Activated CD8-positive, alpha-beta memory T cell treated with anti-CD3 and anti-CD28 coated beads for 48 hours (primary cell): Measurements from ENCODE around the gene LSM2.
"Not testable (repeated sequence)": the region's sequence is repeated elsewhere in the genome, so short reads cannot be mapped to it uniquely, and the experiment has no call there.

ENCODE experiments used
- DNase-seq, 3 experiments: peaks; one replicate each; pipeline ENCODE4 v3.0.0-alpha.2; 2020; ENCODE audit warnings: low read depth in 2 of 3, low spot score in 2 of 3

The LSM2 gene

DNA sequence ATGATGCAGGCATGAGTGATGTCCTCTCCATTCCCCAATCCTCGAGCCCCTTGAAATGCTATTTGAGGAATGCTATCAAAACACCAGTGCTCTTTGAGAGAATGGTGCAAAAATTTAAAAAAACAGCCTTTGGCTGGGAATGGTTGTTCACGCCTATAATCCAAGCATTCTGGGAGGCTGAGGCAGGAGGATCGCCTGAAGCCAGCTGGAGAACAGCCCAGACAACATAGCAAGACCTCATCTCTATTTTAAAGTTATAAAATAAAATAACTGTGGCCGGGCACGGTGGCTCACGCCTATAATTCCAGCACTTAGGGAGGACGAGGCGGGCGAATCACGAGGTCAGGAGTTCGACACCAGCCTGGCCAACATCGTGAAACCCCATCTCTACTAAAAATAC, 7.0 kb downstream of the LSM2 start:
- DNase-seq = no peak

DNA sequence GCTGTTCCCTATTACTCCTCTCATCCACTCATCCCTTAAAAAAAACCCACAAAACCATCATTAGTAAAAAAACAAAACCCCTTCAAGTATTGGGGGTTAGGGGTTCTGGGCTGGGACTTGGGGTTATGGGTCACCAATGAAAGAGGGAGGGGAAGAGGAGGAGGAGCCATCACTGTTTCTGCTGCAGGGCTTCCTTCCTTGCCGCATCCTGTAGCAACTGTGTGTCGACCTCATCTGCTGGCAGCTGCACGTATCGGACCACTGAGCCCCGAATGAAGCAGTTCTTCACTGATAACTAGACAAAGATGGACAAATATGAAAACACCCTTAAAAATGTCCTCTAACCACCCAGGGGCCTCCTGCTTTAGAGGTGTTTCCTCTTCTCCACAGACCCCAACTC, 9.2 kb downstream of the LSM2 start:
- DNase-seq = no peak

- DNase-seq = no peak
Observed at GRCh38 chr6:31796993-31797385, 9.8 kb downstream of the LSM2 start.

DNA sequence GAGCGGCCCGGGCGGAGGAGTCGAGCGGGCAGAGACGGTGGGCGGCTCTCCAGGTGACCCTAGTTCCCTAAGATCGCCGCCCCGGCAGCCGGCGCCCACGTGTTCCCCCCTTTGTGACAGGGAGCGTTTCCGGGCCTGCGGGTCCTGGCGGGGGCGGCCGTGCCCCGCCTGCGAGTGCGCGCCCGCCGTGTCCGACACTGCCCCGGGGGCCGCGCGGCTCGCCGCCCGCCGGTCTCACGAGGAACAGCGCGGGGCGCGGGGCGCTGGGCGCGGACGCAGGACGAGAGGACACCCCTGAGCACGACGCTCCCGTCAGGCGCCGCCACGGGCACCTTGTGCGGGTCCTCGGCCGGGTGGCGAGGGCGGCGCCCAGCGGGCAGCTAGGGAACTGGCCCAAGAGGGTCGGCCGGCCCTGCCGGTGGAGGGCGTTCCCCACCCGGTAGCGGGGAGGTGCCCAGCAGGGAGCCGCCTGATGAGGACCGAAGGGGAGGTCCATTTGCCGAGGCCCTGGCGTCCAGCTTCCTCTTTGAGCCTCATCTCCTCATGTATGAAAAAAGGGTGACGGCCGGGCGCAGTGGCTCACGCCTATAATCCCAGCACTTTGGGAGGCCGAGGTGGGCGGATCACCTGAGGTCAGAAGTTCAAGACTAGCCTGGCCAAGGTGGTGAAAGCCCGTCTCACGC, 11.0 kb downstream of the LSM2 start, which contains the start of gene VARS1:
Gene VARS1, minus strand, starts transcription at position 137 of the 683 bp plus-strand sequence. CDS start 535 bp downstream, outside the sequence.
- peak; percentile 68 to 74 (median 71) for DNase-seq

- DNase-seq = no peak
Observed at GRCh38 chr6:31794866-31795615, 11.7 kb downstream of the LSM2 start.

GRCh38 chr6:31794294-31794865, 12.4 kb downstream of the LSM2 start:
- DNase-seq = no peak

DNA sequence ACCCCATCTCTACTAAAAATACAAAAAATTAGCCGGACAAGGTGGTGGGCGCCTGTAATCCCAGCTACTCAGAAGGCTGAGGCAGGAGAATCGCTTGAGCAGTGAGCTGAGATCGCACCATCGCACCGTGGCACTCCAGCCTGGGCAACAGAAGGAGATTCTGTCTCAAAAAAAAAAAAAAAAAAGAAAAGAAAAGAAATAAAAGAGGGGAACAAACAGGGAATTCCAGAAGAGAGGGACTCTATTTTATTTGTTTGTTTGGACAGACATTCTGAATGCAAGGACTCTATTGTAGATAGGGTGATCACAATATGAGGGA, 12.9 kb downstream of the LSM2 start:
- not testable (repeated sequence) for DNase-seq

- DNase-seq = no peak
Observed at GRCh38 chr6:31792761-31793171, 14.0 kb downstream of the LSM2 start.

- DNase-seq = no peak
Observed at GRCh38 chr6:31792090-31792374, 14.7 kb downstream of the LSM2 start.

- no peak for DNase-seq
Observed at GRCh38 chr6:31791324-31792089, 15.3 kb downstream of the LSM2 start.

GRCh38 chr6:31785475-31785874, 21.3 kb downstream of the LSM2 start:
- DNase-seq = no peak

GRCh38 chr6:31784098-31784925, 22.5 kb downstream of the LSM2 start:
- DNase-seq = no peak

DNA sequence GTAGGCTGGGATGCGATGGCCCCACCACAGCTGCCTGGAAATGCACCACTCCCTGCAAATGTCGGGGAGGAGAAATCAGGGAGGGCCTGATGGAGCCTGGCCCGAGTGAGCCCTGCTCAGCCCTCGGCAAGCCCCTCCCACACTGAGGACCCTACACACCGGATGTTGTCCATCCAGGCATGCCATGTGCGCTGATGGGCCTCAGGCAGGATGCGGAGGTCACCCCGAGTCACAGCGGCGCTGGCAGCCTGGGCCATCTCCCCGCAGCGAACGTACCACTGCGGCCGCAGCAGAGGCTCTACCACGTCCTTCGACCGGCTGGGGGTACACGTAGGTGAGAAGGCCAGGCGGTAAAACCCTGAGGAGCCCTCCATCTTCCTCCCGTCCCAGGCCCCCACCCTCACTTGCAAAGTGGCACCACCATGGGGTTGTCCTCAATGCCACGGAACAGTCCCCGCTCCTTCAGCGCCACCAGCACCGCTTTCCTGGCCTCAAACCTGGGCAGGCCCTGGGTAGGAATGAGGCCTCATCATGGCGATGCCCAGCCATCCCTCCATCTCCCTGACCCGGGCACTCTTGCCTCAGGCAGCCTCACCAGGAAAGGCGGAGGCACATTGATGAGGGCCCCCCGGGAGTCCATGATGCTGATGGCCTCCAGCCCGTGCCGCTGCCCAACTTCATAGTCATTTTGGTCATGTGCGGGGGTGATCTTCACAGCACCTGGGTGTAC, 24.5 kb downstream of the LSM2 start:
- no peak for DNase-seq

- no peak for DNase-seq
Observed at GRCh38 chr6:31781244-31782125, 25.3 kb downstream of the LSM2 start.

GRCh38 chr6:31780507-31781243, 26.1 kb downstream of the LSM2 start:
- no peak for DNase-seq

DNA sequence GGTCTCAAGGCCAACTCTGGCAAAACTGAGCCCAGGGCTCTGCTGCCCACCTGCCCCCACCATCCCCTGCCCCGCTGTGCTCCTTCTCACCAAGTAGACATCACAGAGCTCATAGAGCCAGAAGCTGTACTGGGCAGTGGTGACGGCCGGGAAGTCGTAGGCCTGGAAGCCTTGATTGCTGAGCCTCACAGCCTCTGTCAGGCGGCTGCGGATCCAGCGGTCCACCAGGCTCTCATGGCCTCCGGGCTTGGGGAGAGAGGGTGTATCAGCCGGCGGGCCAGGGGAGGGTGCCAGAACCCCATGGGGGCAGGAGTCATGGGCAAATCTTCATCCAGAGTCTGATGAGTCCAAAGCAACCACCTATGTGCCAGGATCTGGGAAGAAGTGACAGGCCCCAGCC, 26.9 kb downstream of the LSM2 start:
- no peak for DNase-seq

- DNase-seq = no peak
Observed at GRCh38 chr6:31778999-31779885, 27.5 kb downstream of the LSM2 start.

DNA sequence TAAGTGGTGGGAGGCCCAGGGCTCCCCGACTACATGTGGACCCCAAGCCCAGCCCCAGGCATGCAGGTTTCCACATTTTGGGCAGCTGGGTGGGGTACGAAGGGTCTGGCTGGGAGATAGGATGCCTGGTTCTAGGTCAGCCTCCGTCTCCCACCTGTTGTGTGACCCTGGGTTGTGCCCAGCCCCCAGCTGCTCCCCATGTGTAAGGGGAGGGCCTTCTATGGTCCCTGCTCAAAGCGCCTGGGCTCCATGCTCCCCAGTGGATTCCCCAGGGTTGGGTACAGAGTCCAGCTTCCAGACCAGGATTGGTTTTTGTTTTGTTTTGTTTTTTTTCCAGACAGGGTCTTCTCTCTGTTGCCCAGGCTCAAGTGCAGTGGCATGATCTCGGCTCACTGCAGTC, 28.6 kb downstream of the LSM2 start:
- no peak for DNase-seq
